A549 (cell line): ENCODE data around the gene SF3B4. TPM values are rescaled to one million over a fixed set of nuclear protein-coding genes. Genes with fewer than 3 reads are reported as not detected.
"Not testable (repeated sequence)": the region's sequence is repeated elsewhere in the genome, so short reads cannot be mapped to it uniquely, and the experiment has no call there.

ENCODE experiments used
- ATAC-seq, 2 experiments: fragments of 200-7000 bp in 1 of 2; fragments of >200 bp in 1 of 2; cut with Nextera tagmentation in 1 of 2; cut with Tn5 transposase in 1 of 2; 3 replicates each; pipeline versions ENCODE4 v1.8.0 to v1.9.1; 2018 to 2020; ENCODE audit warnings: mild to moderate bottlenecking in 1 of 2, moderate library complexity in 1 of 2
- CTCF ChIA-PET: fragments of 300-600 bp; sonication (Branson Sonifier 250); formaldehyde crosslinking; extraction: SDS; loops from one replicate; lab custom pipeline; 2021; ENCODE audit warnings: antibody characterized with exemption, inconsistent platforms; lab: Yijun Ruan, JAX
- POLR2A ChIA-PET: fragments of 350-600 bp; formaldehyde crosslinking; extraction: SDS; loops from one replicate; lab custom pipeline; 2021; ENCODE audit warnings: antibody characterized with exemption, inconsistent platforms; lab: Yijun Ruan, JAX
- DNase-seq, 2 experiments: peaks; one replicate each; pipeline versions ENCODE4 v3.0.0 to v3.0.0-alpha.2; 2011 to 2016; ENCODE audit warnings: low read depth in 1 of 2, low spot score in 1 of 2
- FAIRE-seq: peaks from 2 replicates; lab custom pipeline; 2011; peaks lifted over from hg19 to GRCh38; lab: Jason Lieb, UNC
- H3K27ac ChIP-seq, 2 experiments: fragments of >200 bp; sonication (Bioruptor Twin); formaldehyde crosslinking; 3 replicates each; pipeline ENCODE4 v1.5.1; 2016 to 2017
- H3K4me1 ChIP-seq: fragments of >200 bp; sonication (Bioruptor Twin); formaldehyde crosslinking; 3 replicates; pipeline ENCODE4 v1.6.1; 2016
- H3K4me2 ChIP-seq: fragments of >200 bp; sonication (Bioruptor Twin); formaldehyde crosslinking; 3 replicates; pipeline ENCODE4 v1.6.1; 2016
- H3K4me3 ChIP-seq: fragments of >200 bp; sonication (Bioruptor Twin); formaldehyde crosslinking; 3 replicates; pipeline ENCODE4 v1.5.1; 2016
- H3K9me3 ChIP-seq: fragments of >200 bp; sonication (Bioruptor Twin); formaldehyde crosslinking; 3 replicates; pipeline ENCODE4 v1.6.1; 2016
- CBX8 ChIP-seq: fragments of 200-600 bp; sonication (generic); IDR thresholded peaks from 2 replicates; pipeline ENCODE4 v1.6.1; 2016
- CHD2 ChIP-seq: fragments of 150-350 bp; IDR thresholded peaks from 2 replicates; pipeline ENCODE4 v1.6.1; 2014; ENCODE audit warnings: low read length; ENCODE audit not compliant: partially characterized antibody
- EHF ChIP-seq: fragments of 250-450 bp; sonication (Bioruptor Pico); IDR thresholded peaks from 2 replicates; pipeline ENCODE4 v1.5.0; 2020; ENCODE audit warnings: mild to moderate bottlenecking
- EHMT2 ChIP-seq: fragments of 200-600 bp; sonication (generic); IDR thresholded peaks from 2 replicates; pipeline ENCODE4 v1.6.1; 2016; ENCODE audit warnings: antibody characterized with exemption, low read depth, mild to moderate bottlenecking, moderate library complexity
- FOSB ChIP-seq: fragments of 250-450 bp; sonication (Bioruptor Pico); IDR thresholded peaks from 2 replicates; pipeline ENCODE4 v1.5.0; 2020; ENCODE audit warnings: mild to moderate bottlenecking, moderate library complexity
- HOXA7 ChIP-seq: fragments of 250-450 bp; sonication (Bioruptor Pico); IDR thresholded peaks from 2 replicates; pipeline ENCODE4 v1.5.0; 2020; ENCODE audit warnings: mild to moderate bottlenecking, moderate library complexity
- HOXB5 ChIP-seq: fragments of 250-450 bp; sonication (Bioruptor Pico); IDR thresholded peaks from 2 replicates; pipeline ENCODE4 v1.5.0; 2020; ENCODE audit warnings: mild to moderate bottlenecking, moderate library complexity
- JUN ChIP-seq, 2 experiments: fragments of >200 bp; sonication (Bioruptor Twin); formaldehyde crosslinking; IDR thresholded peaks; 2 replicates in 1 of 2; 3 replicates in 1 of 2; pipeline ENCODE4 v1.6.1; 2016 to 2017
- JUNB ChIP-seq: fragments of >200 bp; sonication (Bioruptor Twin); formaldehyde crosslinking; IDR thresholded peaks from 2 replicates; pipeline ENCODE4 v1.6.1; 2016
- KDM1A ChIP-seq: fragments of 200-600 bp; sonication (generic); IDR thresholded peaks from 2 replicates; pipeline ENCODE4 v1.6.1; 2016; ENCODE audit warnings: low read depth, mild to moderate bottlenecking
- PHF8 ChIP-seq: fragments of 200-600 bp; sonication (generic); IDR thresholded peaks from 2 replicates; pipeline ENCODE4 v1.6.1; 2016; ENCODE audit warnings: low read depth, mild to moderate bottlenecking, antibody characterized with exemption, moderate library complexity, borderline replicate concordance
- POLR2AphosphoS2 ChIP-seq: conservative IDR thresholded peaks from 2 replicates; pipeline ENCODE4 v1.6.1; 2012; ENCODE audit warnings: low read length, improper control_type of control experiment, inconsistent platforms
- RCOR1 ChIP-seq: fragments of 150-350 bp; IDR thresholded peaks from 2 replicates; pipeline ENCODE4 v1.6.1; 2014; ENCODE audit warnings: antibody characterized with exemption, low read length, low read depth
- TFCP2L1 ChIP-seq: fragments of 250-450 bp; sonication (Bioruptor Pico); IDR thresholded peaks from 2 replicates; pipeline ENCODE4 v1.5.0; 2021; ENCODE audit warnings: mild to moderate bottlenecking
- TP53 ChIP-seq: fragments of 250-450 bp; sonication (Bioruptor Pico); IDR thresholded peaks from 2 replicates; pipeline ENCODE4 v1.5.0; 2021; ENCODE audit warnings: mild to moderate bottlenecking, moderate library complexity
- ZC3H11A ChIP-seq: fragments of 450-650 bp; IDR thresholded peaks from 2 replicates; pipeline ENCODE4 v1.6.1; 2014; ENCODE audit warnings: antibody characterized with exemption, mild to moderate bottlenecking
- ZNF302 ChIP-seq: fragments of 250-450 bp; sonication (Bioruptor Pico); IDR thresholded peaks from 2 replicates; pipeline ENCODE4 v1.9.0; 2021; ENCODE audit warnings: inconsistent platforms, mild to moderate bottlenecking, moderate library complexity
- ZSCAN20 ChIP-seq: fragments of 250-450 bp; sonication (Bioruptor Pico); IDR thresholded peaks from 2 replicates; pipeline ENCODE4 v1.8.0; 2022; ENCODE audit warnings: mild to moderate bottlenecking, moderate library complexity
- WGBS: methylation state at CpG from one replicate; pipeline ENCODE4 v1.1.6; 2017; ENCODE audit errors: missing lambda C conversion rate; 5-methylcytosine and 5-hydroxymethylcytosine counted together
- polyA plus RNA-seq, 4 experiments: library from polyadenylated mRNA; depleted of rRNA in 3 of 4; stranded (reverse); fragments of >200 nt; fragmentation: RNase III in 1 of 4; extraction: RNeasy Plus Mini Kit Qiagen cat#74134 plus additional on column Dnase treatment in 1 of 4; gene quantifications; 2 replicates in 3 of 4; 3 replicates in 1 of 4; pipeline ENCODE4 v1.2.3, GENCODE V29; 2011 to 2017
- TF ChIP-seq, protein P1 (sequence below): fragments of 200-600 bp; sonication (generic); IDR thresholded peaks from 2 replicates; pipeline ENCODE4 v1.6.1; 2016; ENCODE audit warnings: antibody characterized with exemption, mild to moderate bottlenecking, moderate library complexity
- TF ChIP-seq, protein P2 (sequence below): IDR thresholded peaks from 2 replicates; pipeline ENCODE4 v1.6.1; 2012
- TF ChIP-seq, protein P3 (sequence below): fragments of 250-450 bp; sonication (Bioruptor Pico); IDR thresholded peaks from 2 replicates; pipeline ENCODE4 v1.5.0; 2021; ENCODE audit warnings: mild to moderate bottlenecking, moderate library complexity, borderline replicate concordance
- TF ChIP-seq, protein P4 (sequence below): fragments of >200 bp; sonication (Bioruptor Twin); formaldehyde crosslinking; IDR thresholded peaks from 3 replicates; pipeline ENCODE4 v1.6.1; 2016
- TF ChIP-seq, protein P5 (sequence below): fragments of 150-350 bp; IDR thresholded peaks from 2 replicates; pipeline ENCODE4 v1.6.1; 2014; ENCODE audit warnings: low read depth, mild to moderate bottlenecking, low read length

Gene SF3B4
- polyA plus RNA-seq, 2 of the 4 experiments (the other 2 are of a cell fraction) = 71.2 to 94.6 TPM

DNA sequence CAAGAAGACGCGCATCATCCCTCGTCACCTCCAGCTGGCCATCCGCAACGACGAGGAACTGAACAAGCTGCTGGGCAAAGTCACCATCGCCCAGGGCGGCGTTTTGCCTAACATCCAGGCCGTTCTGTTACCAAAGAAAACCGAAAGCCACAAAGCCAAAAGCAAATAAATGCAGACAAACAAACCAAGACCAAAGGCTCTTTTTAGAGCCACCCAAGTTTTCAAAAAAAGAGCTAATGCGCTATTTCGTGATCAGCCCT is 40.5 kb downstream of the SF3B4 start:
- H3K9me3 ChIP-seq, FAIRE-seq, ATAC-seq, DNase-seq: not testable (repeated sequence)
- Histone ChIP-seq H3K4me1 (peaks cover 22% of the 10 kb centered on the region), H3K27ac (peak overlapping the region; percentile 91 to 96), H3K4me2 (peak overlapping the region; percentile 78), H3K4me3 (peak overlapping the region; percentile 54)
- POLR2A ChIA-PET = interaction anchor here (0.7 to 4.8 kb wide), 23 partner anchors 9 to 477 kb away, joined by 3 to 70 read pairs (median 6); partner anchors contain the start of genes BOLA1, MTMR11, OTUD7B and RPRD2
- 0 out of 2 replicates have a peak, but pooled peaks have one; percentile 34 for TF ChIP-seq PHF8
- TF ChIP-seq KDM1A = 0 out of 2 replicates have a peak, but pooled peaks have one; percentile 1
- TF ChIP-seq, protein P1, sequence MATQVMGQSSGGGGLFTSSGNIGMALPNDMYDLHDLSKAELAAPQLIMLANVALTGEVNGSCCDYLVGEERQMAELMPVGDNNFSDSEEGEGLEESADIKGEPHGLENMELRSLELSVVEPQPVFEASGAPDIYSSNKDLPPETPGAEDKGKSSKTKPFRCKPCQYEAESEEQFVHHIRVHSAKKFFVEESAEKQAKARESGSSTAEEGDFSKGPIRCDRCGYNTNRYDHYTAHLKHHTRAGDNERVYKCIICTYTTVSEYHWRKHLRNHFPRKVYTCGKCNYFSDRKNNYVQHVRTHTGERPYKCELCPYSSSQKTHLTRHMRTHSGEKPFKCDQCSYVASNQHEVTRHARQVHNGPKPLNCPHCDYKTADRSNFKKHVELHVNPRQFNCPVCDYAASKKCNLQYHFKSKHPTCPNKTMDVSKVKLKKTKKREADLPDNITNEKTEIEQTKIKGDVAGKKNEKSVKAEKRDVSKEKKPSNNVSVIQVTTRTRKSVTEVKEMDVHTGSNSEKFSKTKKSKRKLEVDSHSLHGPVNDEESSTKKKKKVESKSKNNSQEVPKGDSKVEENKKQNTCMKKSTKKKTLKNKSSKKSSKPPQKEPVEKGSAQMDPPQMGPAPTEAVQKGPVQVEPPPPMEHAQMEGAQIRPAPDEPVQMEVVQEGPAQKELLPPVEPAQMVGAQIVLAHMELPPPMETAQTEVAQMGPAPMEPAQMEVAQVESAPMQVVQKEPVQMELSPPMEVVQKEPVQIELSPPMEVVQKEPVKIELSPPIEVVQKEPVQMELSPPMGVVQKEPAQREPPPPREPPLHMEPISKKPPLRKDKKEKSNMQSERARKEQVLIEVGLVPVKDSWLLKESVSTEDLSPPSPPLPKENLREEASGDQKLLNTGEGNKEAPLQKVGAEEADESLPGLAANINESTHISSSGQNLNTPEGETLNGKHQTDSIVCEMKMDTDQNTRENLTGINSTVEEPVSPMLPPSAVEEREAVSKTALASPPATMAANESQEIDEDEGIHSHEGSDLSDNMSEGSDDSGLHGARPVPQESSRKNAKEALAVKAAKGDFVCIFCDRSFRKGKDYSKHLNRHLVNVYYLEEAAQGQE = 0 out of 2 replicates have a peak, but pooled peaks have one; percentile 11
- TF ChIP-seq, protein P2, sequence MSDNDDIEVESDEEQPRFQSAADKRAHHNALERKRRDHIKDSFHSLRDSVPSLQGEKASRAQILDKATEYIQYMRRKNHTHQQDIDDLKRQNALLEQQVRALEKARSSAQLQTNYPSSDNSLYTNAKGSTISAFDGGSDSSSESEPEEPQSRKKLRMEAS = peak; percentile 32; the same call in 1 of the 2 replicates
- TF ChIP-seq, protein P3, sequence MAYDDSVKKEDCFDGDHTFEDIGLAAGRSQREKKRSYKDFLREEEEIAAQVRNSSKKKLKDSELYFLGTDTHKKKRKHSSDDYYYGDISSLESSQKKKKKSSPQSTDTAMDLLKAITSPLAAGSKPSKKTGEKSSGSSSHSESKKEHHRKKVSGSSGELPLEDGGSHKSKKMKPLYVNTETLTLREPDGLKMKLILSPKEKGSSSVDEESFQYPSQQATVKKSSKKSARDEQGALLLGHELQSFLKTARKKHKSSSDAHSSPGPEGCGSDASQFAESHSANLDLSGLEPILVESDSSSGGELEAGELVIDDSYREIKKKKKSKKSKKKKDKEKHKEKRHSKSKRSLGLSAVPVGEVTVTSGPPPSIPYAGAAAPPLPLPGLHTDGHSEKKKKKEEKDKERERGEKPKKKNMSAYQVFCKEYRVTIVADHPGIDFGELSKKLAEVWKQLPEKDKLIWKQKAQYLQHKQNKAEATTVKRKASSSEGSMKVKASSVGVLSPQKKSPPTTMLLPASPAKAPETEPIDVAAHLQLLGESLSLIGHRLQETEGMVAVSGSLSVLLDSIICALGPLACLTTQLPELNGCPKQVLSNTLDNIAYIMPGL = 0 out of 2 replicates have a peak, but pooled peaks have one; percentile 35
- peak in 1 of 2 experiments; percentile 56; a peak in 2 of 5 replicates for TF ChIP-seq JUN (IDR thresholded peaks at IDR 0.05)
- TF ChIP-seq CHD2 = peak; percentile 7
- 0 out of 2 replicates have a peak, but pooled peaks have one; percentile 5 for TF ChIP-seq FOSB (CRISPR knock-in tag)
- peak; percentile 32; the same call in 1 of the 2 replicates for TF ChIP-seq POLR2AphosphoS2
- 3% methylated on average over 12 of the region's 13 CpGs for WGBS
- CTCF ChIA-PET = interaction anchor here (0.9 to 4.0 kb wide), 10 partner anchors 12 to 300 kb away, joined by 3 to 32 read pairs (median 8); partner anchors contain the start of gene BOLA1

DNA sequence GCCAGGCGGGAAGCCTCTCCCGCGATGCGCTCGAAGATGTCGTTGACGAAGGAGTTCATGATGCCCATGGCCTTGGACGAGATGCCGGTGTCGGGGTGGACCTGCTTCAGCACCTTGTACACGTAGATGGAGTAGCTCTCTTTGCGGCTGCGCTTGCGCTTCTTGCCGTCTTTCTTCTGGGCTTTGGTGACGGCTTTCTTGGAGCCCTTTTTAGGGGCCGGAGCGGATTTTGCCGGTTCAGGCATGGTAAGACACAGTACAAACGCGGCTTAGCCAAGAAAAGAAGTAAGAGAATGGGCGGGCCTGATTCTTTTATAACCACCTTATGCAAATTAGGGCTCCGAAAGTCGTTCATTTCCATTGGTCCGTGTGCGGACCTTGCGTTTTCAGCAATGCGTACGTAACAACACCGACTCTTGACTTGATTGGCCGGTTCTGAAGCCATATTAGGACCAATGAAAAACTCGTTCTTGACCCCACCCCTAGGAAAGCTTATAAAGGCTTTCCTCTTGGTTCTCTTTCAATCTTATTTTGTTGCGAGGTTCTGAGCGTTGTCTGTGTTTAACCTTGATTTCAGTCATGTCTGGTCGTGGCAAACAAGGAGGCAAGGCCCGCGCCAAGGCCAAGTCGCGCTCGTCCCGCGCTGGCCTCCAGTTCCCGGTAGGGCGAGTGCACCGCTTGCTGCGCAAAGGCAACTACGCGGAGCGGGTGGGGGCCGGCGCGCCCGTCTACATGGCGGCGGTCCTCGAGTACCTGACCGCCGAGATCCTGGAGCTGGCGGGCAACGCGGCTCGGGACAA is 41.0 kb downstream of the SF3B4 start:
- H3K27ac ChIP-seq = peak overlapping the region; percentile 91 to 96
- peak; percentile 59 to 74 for ATAC-seq
- peak overlapping the region; percentile 54 for H3K4me3 ChIP-seq
- peak overlapping the region; percentile 85 for H3K4me2 ChIP-seq
- peak; percentile 93 to 99 for DNase-seq
- WGBS = under 1% methylated on average over 40 of the region's 62 CpGs
- ChIA-PET POLR2A (interaction anchor here (0.7 to 4.8 kb wide), 20 partner anchors 9 to 477 kb away, joined by 3 to 70 read pairs (median 9); partner anchors contain the start of genes BOLA1, MTMR11, OTUD7B and RPRD2), CTCF (interaction anchor here (0.6 to 4.0 kb wide), 6 partner anchors 13 to 723 kb away, joined by 3 to 32 read pairs (median 9); partner anchors contain the start of gene BOLA1)
- H3K9me3 ChIP-seq = no peaks in the 10 kb centered on the region
- peaks cover 22% of the 10 kb centered on the region for H3K4me1 ChIP-seq
- no peak for FAIRE-seq
- no peak for TF ChIP-seq CBX8
- peak; percentile 74 for TF ChIP-seq POLR2AphosphoS2
- no peak for TF ChIP-seq JUNB
- 0 out of 2 replicates have a peak, but pooled peaks have one; percentile 29 for TF ChIP-seq HOXB5 (CRISPR knock-in tag)
- TF ChIP-seq, protein P4, sequence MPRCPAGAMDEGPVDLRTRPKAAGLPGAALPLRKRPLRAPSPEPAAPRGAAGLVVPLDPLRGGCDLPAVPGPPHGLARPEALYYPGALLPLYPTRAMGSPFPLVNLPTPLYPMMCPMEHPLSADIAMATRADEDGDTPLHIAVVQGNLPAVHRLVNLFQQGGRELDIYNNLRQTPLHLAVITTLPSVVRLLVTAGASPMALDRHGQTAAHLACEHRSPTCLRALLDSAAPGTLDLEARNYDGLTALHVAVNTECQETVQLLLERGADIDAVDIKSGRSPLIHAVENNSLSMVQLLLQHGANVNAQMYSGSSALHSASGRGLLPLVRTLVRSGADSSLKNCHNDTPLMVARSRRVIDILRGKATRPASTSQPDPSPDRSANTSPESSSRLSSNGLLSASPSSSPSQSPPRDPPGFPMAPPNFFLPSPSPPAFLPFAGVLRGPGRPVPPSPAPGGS = peak; percentile 86
- peak; percentile 93 to 97 for TF ChIP-seq JUN (IDR thresholded peaks at IDR 0.05)
- TF ChIP-seq ZSCAN20 (CRISPR knock-in tag) = no peak
- 0 out of 2 replicates have a peak, but pooled peaks have one; percentile 42 for TF ChIP-seq EHF (CRISPR knock-in tag)
- peak; percentile 51 for TF ChIP-seq TP53 (CRISPR knock-in tag)
- peak; percentile 92 for TF ChIP-seq FOSB (CRISPR knock-in tag)
- TF ChIP-seq ZC3H11A = no peak; the same call in 1 of the 2 replicates
- TF ChIP-seq ZNF302 (CRISPR knock-in tag) = no peak
- TF ChIP-seq, protein P5, sequence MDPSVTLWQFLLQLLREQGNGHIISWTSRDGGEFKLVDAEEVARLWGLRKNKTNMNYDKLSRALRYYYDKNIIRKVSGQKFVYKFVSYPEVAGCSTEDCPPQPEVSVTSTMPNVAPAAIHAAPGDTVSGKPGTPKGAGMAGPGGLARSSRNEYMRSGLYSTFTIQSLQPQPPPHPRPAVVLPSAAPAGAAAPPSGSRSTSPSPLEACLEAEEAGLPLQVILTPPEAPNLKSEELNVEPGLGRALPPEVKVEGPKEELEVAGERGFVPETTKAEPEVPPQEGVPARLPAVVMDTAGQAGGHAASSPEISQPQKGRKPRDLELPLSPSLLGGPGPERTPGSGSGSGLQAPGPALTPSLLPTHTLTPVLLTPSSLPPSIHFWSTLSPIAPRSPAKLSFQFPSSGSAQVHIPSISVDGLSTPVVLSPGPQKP = no peak
- peak; percentile 79 for TF ChIP-seq PHF8
- no peak for TF ChIP-seq EHMT2
- peak; percentile 97 for TF ChIP-seq TFCP2L1 (CRISPR knock-in tag)
- TF ChIP-seq RCOR1 = no peak
- peak; percentile 93 for TF ChIP-seq HOXA7 (CRISPR knock-in tag)
